Endodermal cell (in vitro differentiated cells): ENCODE results near the gene DLGAP1. TPM values are rescaled to one million over a fixed set of nuclear protein-coding genes. Genes with fewer than 3 reads are reported as not detected.
"Not testable (repeated sequence)": the region's sequence is repeated elsewhere in the genome, so short reads cannot be mapped to it uniquely, and the experiment has no call there.

Experiments used
- DNase-seq: peaks from one replicate; pipeline ENCODE4 v3.0.0-alpha.2; 2017
- H3K27ac ChIP-seq: 2 replicates; pipeline ENCODE4 v1.5.1; 2013; ENCODE audit warnings: mild to moderate bottlenecking, low read depth, low read length, moderate library complexity
- H3K27me3 ChIP-seq: 2 replicates; pipeline ENCODE4 v1.6.1; 2013; ENCODE audit warnings: mild to moderate bottlenecking, low read length, moderate library complexity; ENCODE audit not compliant: insufficient read depth, control insufficient read depth, poor library complexity, severe bottlenecking
- H3K36me3 ChIP-seq: 2 replicates; pipeline ENCODE4 v1.7.0; 2013; ENCODE audit warnings: mild to moderate bottlenecking, low read length, moderate library complexity; ENCODE audit not compliant: control insufficient read depth, insufficient read depth
- H3K4me1 ChIP-seq: one replicate; pipeline ENCODE4 v1.7.0; 2013; ENCODE audit warnings: low read length; ENCODE audit not compliant: control insufficient read depth, insufficient read depth
- H3K4me3 ChIP-seq: 2 replicates; pipeline ENCODE4 v1.5.1; 2013; ENCODE audit warnings: mild to moderate bottlenecking, low read length, moderate library complexity
- H3K9ac ChIP-seq: 2 replicates; pipeline ENCODE4 v1.6.1; 2013; ENCODE audit warnings: mild to moderate bottlenecking, low read length, moderate library complexity; ENCODE audit not compliant: poor library complexity, severe bottlenecking; ENCODE audit errors: extremely low read depth
- H3K9me3 ChIP-seq: 2 replicates; pipeline ENCODE4 v1.6.1; 2013; ENCODE audit warnings: mild to moderate bottlenecking, low read length, moderate library complexity; ENCODE audit not compliant: control insufficient read depth
- H3K27ac Mint-ChIP-seq: 2 replicates; pipeline ENCODE4 v1.8.0; 2020; ENCODE audit warnings: mixed read lengths
- H3K27me3 Mint-ChIP-seq: 2 replicates; pipeline ENCODE4 v1.8.0; 2021; ENCODE audit warnings: mild to moderate bottlenecking, mixed read lengths; ENCODE audit not compliant: insufficient read depth
- H3K36me3 Mint-ChIP-seq: 2 replicates; pipeline ENCODE4 v1.8.0; 2020; ENCODE audit warnings: low read depth, mixed read lengths
- H3K4me1 Mint-ChIP-seq: 2 replicates; pipeline ENCODE4 v1.8.0; 2020; ENCODE audit warnings: mixed read lengths
- H3K4me3 Mint-ChIP-seq: 2 replicates; pipeline ENCODE4 v1.8.0; 2020; ENCODE audit warnings: mild to moderate bottlenecking, moderate library complexity, mixed read lengths
- H3K9me3 Mint-ChIP-seq: 2 replicates; pipeline ENCODE4 v1.8.0; 2020; ENCODE audit warnings: mild to moderate bottlenecking, mixed read lengths
- WGBS, 2 experiments: methylation state at CpG; one replicate each; pipeline versions ENCODE4 v1.1.5 to v1.1.7; 2013; ENCODE audit warnings: missing lambda C conversion rate in 2 of 2, mixed read lengths in 1 of 2; ENCODE audit not compliant: insufficient coverage in 1 of 2, insufficient read length in 1 of 2; 5-methylcytosine and 5-hydroxymethylcytosine counted together
- total RNA-seq, 2 donors: library from RNA; stranded (reverse); fragmentation: NEBNext Ultra II Directional in 1 of 2; extraction: Animal tissue kit (Norgen Biotek cat#: 25700) in 1 of 2; gene quantifications; 2 replicates in 1 of 2; 3 replicates in 1 of 2; pipeline ENCODE4 v1.2.1, GENCODE V29; 2021
- TF ChIP-seq, protein P1 (sequence below): fragments of 200-600 bp; sonication (generic); conservative IDR thresholded peaks from 2 replicates; pipeline ENCODE4 v1.5.0; 2021; ENCODE audit warnings: antibody characterized with exemption, mild to moderate bottlenecking

Gene DLGAP1
- total RNA-seq, 2 donors from 2014 or later, result 11.5 to 21.5 TPM

DNA sequence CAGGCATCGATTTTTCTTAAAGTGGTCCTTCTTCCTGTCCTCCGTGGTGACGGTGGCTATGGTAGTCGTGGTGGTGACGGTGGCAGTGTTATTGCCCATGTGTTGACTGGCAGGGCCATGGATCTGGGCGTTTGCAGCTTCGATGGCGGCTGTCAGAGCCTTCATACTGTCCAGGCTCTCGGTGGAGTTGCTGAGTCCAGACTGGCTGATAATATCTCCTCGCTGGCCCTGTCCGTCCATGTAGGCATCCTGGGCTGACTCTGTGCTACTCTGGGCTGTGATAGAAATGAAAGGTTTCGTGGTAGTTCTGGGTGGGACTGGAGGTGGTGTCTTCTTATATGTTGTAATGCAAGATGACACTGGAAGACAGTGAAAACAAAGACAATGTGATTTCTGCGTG is 873.2 kb downstream of the DLGAP1 start:
- H3K9me3 ChIP-seq, result no peaks in the 10 kb centered on the region
- no peaks in the 10 kb centered on the region for H3K27me3 ChIP-seq
- no peaks in the 10 kb centered on the region for H3K9me3 Mint-ChIP-seq
- H3K27ac Mint-ChIP-seq, result no peak overlapping the region
- peaks cover 39% of the 10 kb centered on the region for H3K4me1 Mint-ChIP-seq
- no peaks in the 10 kb centered on the region for H3K36me3 ChIP-seq
- H3K4me1 ChIP-seq, result peaks cover 8% of the 10 kb centered on the region
- TF ChIP-seq, protein P1, sequence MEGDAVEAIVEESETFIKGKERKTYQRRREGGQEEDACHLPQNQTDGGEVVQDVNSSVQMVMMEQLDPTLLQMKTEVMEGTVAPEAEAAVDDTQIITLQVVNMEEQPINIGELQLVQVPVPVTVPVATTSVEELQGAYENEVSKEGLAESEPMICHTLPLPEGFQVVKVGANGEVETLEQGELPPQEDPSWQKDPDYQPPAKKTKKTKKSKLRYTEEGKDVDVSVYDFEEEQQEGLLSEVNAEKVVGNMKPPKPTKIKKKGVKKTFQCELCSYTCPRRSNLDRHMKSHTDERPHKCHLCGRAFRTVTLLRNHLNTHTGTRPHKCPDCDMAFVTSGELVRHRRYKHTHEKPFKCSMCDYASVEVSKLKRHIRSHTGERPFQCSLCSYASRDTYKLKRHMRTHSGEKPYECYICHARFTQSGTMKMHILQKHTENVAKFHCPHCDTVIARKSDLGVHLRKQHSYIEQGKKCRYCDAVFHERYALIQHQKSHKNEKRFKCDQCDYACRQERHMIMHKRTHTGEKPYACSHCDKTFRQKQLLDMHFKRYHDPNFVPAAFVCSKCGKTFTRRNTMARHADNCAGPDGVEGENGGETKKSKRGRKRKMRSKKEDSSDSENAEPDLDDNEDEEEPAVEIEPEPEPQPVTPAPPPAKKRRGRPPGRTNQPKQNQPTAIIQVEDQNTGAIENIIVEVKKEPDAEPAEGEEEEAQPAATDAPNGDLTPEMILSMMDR, result no peak
- WGBS, 2 experiments, result 93 to 95% methylated on average over 10 to 13 of the region's 13 CpGs
- no peak overlapping the region for H3K4me3 Mint-ChIP-seq
- H3K4me3 ChIP-seq, result no peak overlapping the region
- no peak overlapping the region for H3K27ac ChIP-seq
- H3K27me3 Mint-ChIP-seq, result no peaks in the 10 kb centered on the region
- H3K36me3 Mint-ChIP-seq, result peaks cover 32% of the 10 kb centered on the region
- H3K9ac ChIP-seq, result no peak overlapping the region
- no peak for DNase-seq

DNA sequence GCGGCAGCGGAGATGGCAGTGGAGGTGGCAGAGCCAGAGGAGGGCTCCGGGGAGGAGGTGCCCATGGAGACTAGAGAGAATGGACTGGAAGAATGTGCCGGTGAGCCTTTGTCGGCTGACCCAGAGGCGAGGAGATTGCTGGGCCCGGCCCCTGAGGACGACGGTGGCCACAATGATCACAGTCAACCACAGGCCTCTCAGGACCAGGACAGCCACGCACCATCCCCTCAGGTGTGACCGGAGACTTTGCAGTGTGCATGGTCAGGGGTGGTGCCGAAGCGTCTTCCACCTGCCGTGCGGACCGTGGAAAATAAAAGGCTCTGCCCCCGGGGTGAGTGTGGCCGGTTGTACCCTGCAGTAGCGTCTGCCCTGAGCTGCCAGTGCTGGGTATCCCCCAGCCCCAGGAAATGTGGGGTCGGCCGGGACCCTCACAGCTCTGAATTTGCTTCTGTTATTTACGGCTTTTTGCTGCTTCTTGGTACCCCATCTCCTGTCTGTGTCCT is 874.5 kb downstream of the DLGAP1 start:
- H3K9me3 ChIP-seq, H3K4me3 Mint-ChIP-seq, H3K27ac Mint-ChIP-seq, H3K27ac ChIP-seq, H3K9ac ChIP-seq, H3K4me3 ChIP-seq, H3K4me1 ChIP-seq, H3K36me3 ChIP-seq, DNase-seq, H3K27me3 ChIP-seq, H3K27me3 Mint-ChIP-seq, H3K9me3 Mint-ChIP-seq: not testable (repeated sequence)
- whole genome bisulfite sequencing, 2 experiments, result 85 to 94% methylated on average over 19 to 20 of the region's 22 CpGs
- Mint-ChIP-seq H3K36me3 (peaks cover 38% of the 10 kb centered on the region), H3K4me1 (peaks cover 27% of the 10 kb centered on the region)

DNA sequence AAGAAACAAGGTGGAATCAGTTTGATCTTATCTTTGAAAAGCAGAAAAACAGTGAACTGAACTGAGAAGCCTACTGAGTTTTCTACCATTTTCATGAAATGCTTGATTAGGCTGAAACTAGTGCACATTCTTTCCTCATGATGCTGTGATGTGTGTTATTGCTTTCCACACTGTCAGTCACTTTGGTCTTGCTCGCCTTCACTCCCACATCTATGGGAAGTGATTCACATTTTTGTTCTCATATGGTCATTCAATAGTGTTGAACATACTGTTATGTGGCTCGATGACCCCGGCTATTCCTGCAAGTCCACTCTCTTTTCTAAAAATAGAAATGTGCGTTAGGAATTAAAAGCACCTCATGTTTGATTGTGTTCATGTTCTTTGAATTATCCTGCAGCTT is 875.4 kb downstream of the DLGAP1 start:
- H3K4me3 Mint-ChIP-seq, result no peak overlapping the region
- H3K27me3 Mint-ChIP-seq, result no peaks in the 10 kb centered on the region
- no peaks in the 10 kb centered on the region for H3K36me3 ChIP-seq
- no peak overlapping the region for H3K27ac ChIP-seq
- no peaks in the 10 kb centered on the region for H3K9me3 Mint-ChIP-seq
- DNase-seq, result no peak
- 88 to 100% methylated on average over 3 to 4 of the region's 4 CpGs for whole genome bisulfite sequencing, 2 experiments
- H3K4me1 ChIP-seq, result peaks cover 8% of the 10 kb centered on the region
- H3K9me3 ChIP-seq, result no peaks in the 10 kb centered on the region
- peaks cover 42% of the 10 kb centered on the region for H3K36me3 Mint-ChIP-seq
- TF ChIP-seq, protein P1, result no peak
- peaks cover 20% of the 10 kb centered on the region for H3K4me1 Mint-ChIP-seq
- H3K27ac Mint-ChIP-seq, result no peak overlapping the region
- H3K27me3 ChIP-seq, result no peaks in the 10 kb centered on the region
- no peak overlapping the region for H3K9ac ChIP-seq
- H3K4me3 ChIP-seq, result no peak overlapping the region

DNA sequence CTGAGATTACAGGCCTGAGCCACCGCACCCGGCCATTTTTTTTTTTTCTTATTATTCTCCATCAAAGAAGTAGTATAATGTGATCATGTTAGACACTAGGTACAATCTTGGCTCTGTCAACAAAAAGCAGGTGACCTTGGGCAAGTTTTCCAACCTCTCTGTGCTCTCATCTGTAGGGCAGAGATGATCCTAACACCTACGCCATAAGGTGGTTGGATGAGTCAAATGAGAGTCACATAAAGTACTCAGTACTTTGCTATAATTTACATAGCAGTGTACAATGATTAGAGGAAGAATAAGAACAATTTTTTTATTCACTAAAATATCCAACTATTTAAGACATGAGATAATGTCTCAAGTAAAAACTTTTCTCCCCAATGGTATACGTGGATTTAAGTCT is 876.5 kb downstream of the DLGAP1 start:
- Histone ChIP-seq H3K9me3 (no peaks in the 10 kb centered on the region), H3K4me3 (no peak overlapping the region), H3K4me1 (peaks cover 8% of the 10 kb centered on the region), H3K27me3 (no peaks in the 10 kb centered on the region), H3K36me3 (no peaks in the 10 kb centered on the region), H3K27ac (no peak overlapping the region), H3K9ac (no peak overlapping the region)
- Mint-ChIP-seq H3K4me1 (peaks cover 14% of the 10 kb centered on the region), H3K9me3 (no peaks in the 10 kb centered on the region), H3K36me3 (peaks cover 50% of the 10 kb centered on the region), H3K4me3 (no peak overlapping the region), H3K27ac (no peak overlapping the region), H3K27me3 (no peaks in the 10 kb centered on the region)
- TF ChIP-seq, protein P1, result no peak
- DNase-seq, result no peak
- 75% methylated on average over 3 of the region's 4 CpGs; no CpG with 5 or more reads in 1 of the 2 experiments for WGBS, 2 experiments
